NCI-H2029 (cell line): ENCODE results near the gene RTN4RL2.
A peak's percentile ranks its signal among the peaks of the same experiment; 100 is the strongest.

Experiments used
- DNase-seq: peaks from one replicate; lab custom pipeline; 2025; lab: John Stamatoyannopoulos, UW

RTN4RL2 gene

DNA sequence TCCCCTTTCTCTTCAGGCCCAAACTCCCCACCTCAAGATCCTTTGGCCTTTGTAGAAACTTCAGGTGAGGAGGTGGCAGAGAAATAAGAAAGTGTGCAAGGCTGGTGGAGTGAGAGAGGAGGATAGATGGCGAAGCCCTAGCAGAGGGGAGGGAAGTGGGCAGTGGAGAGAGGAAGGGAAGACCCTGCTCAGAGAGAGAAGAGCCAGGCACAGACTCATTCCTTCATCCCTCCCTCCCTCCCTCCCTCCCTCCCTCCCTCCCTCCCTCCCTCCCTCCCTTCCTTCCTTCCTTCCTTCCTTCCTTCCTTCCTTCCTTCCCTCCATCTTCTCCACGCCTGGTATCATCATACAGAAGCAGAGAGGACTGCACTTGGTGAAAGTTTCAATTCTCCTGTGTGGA lies 21.0 kb downstream of the RTN4RL2 start:
- DNase-seq, result no peak

DNA sequence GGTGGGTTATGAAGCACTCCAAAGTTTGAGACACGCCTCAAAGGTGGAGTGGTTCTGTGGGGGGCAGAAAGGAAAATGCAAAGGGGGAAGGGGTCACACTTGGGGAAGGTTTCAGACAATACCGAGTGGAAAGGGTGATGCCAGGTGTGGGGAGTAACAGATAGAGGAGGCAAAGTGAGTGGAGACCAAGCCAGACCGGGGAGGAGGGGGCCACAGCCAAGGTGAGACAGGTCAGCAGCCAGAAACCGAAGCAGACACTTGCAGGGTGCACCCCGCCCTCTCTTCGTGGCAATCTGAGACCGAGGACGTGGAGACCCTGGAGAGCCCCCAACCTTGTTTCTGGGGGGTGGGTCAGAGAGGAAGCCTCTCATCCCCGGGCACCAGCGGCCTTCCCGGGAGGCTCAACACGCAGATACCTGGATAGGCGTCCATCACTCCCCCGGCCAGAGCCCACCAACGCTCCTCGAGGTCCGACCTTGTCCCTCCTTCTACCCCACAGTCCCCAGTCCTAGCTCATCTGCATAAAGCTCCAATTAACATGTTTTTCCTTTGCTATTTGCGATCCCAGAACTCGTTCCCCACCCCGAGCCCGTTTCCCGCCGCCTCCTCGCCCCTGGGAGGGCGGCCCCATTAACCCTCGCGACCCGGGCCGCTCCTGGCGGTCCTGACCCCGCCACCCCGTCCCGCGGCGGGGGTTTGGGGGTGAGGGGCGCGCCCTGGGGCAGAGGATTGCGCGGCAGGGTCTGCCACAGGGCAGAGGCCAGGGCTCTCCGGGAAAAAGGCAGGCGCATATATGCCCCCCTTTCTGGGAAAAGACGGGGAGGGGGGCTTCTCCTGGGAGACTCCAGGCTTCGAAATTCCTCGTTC lies 21.8 kb downstream of the RTN4RL2 start:
- no peak for DNase-seq

DNA sequence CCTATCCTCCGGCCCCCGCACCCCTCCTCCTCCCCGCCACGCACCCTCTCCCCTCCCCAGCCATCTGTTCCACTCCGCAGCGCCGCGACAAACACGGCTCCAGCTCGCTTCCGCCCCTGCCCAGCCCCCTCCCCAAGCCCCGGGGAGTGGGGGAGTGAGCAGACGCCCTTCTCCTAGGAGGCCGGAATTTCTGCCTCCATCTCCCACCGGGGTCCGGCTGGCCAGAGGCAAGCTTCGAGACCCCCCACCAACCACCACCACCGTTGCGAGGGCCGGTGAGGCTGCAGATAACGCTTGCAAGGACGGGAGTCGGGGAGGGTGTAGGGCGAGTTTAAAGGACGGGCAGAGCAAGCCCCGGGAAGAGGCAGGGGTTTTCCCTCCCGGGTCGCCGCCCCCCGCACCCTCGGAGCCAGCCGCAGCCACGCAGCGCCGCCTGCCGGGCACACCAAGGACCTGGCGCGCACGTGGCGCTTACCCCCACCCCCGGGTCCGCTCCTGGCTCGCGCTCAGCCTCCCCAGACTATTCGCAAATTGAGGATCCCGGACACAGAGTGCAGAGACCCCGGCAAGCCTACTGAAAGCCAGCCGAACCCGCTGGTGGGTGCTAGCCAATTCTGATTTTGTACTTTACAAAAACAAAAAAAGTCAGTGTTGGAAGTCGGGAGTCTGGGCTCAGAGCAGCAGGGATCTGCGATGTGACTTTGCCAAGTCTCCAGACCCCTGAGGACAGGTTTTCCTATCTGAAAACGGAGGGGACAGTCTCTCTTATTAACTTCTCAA lies 22.6 kb downstream of the RTN4RL2 start:
- peak; percentile 18 for DNase-seq

DNA sequence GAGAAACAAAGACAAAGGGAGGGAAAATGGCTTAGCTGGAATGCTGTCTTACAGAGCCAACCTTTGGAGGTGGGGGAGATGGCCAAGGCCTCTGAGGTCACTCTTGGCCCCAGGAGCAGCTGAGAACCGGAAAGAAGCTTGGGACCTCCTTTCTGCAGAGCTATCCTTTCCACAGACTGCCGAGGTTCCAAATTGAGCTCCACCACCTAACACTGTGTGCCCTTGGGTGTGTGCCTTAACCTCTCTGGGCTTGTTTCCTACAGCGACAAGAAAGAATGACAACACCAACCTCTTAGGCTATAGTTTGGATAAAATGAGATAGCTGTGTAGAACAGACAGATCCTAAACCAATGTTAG lies 23.2 kb downstream of the RTN4RL2 start:
- no peak for DNase-seq

DNA sequence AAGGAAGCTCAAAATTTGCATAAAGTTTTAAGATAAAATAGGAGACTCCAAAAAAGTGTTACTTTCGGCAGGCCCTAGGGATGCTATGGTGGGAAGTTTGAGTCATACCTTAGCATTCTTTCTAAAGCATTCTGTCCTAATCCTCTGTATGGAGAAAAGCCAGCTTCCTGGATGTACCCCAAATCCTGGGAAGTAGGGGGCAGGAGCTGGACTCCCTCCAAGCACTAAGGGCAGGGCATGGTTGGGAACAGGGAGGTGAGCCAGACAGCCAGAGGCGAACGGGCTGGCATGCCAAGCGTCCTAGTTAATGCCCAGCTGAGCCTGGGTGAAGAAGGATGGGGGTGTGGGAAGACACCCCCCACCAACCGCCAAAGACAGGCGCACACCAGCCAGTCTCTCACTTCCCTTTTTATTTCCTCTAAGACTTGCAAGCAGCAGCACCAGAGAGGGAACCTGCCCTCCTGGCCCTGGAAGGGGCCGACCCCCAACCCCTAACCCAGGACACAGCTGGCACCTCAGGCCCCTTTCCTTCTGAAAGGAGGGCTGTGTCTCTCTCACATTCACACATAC lies 23.9 kb downstream of the RTN4RL2 start:
- no peak for DNase-seq

DNA sequence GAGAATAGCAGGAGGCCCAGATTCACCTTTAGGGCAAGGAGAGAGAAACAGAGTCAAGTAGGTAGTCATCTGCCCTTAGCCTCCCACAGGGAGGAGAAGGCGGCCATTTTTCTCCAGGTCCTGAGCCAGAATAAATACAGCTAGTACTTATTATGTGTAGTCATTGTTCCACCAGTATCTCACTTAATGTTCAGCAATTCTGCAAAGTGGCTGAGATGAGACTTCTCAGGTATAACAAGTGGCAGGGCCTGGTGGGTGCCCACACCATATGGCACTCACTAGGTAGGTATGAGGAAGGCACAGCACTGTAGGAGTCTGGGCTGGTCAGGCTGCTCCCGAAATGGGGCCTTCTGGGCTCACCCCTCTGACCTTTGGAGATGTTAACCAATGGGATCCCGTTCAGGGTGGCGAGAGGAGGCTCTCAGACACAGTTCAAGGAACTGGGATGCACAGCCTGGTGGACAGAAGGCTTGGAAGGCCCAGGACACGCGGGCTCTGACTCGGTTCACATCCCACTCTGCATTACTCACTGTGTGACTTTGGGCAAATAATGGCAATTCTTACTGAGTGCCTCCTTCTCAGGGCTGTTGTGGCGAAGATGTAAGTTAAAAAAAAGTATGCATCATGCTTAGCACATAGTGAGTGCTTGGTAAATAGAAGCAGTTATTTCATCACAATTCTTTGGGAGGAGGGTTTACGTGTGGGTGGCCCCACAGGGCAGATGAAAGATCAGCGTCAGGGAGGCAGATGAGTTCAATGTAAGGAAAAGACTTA lies 25.1 kb downstream of the RTN4RL2 start:
- DNase-seq, result no peak

DNA sequence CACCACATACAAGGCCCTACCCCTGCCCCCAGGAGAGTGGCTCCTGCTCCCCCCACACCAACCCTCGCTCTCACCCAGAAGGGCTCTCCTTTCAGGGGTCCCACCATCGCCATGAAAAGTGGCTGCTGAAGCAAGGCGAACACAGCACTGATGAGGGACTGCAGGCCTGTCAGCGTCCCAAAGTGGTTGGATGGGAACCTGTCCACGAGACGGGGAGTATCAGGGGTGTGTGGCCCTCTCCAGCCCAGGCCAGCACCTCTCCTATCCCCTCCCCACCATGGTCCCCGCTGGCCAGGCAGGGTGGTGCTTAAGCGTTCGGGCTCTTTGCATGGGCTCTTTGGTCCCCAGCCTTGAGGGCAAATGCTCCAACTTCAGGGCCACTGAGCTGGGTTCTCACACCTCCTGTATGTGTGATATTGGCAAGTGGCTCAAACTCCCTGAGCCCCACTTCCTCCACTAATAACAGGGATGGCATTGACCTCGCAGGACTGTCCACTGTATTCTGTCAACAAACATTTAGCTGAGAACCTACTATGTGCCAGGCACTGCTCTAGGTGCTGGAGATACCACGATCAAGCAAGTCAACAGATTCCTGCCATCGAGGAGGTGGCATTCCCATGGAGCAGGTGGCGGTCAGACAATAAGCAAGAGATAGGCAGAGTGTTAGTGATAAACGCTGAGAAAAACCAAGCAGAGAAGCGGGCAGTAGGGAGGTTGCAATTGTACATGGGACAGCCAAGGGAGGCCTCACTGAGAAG lies 26.9 kb downstream of the RTN4RL2 start:
- DNase-seq, result no peak

DNA sequence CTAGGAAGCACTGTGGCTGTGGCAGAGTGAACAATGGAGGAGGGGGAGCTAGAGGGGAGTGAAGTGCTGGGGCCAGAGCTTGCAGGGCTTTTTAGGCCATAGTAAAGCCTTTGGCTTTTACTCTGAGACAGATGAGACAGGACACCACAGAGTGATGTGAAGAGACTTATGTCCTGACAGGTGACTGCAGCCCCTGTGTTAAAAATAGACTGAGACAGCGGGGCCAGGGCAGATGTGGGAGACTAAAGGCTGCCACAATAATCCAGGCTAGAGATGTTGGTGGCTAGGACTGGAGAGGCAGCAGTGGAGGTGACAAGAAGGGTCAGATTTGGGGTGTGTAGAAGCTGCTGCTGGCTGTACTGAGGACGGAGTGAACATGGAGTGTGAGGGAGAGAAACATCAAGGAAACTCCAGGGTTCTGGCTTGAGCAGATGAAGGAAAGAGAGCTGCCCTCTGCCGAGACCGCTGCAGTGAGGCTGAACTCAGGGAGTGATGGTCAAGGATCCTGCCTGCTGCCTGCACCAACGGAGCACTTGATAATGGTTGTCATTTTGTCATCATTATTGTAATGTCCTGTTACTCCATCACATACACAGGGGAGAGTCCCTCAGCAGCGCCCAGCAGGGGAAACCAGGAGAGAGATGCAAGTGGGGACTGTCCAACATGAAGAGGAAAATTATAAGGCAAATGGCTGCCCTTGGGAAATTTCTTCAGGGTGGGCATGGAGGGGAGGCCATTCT lies 27.8 kb downstream of the RTN4RL2 start:
- no peak for DNase-seq

DNA sequence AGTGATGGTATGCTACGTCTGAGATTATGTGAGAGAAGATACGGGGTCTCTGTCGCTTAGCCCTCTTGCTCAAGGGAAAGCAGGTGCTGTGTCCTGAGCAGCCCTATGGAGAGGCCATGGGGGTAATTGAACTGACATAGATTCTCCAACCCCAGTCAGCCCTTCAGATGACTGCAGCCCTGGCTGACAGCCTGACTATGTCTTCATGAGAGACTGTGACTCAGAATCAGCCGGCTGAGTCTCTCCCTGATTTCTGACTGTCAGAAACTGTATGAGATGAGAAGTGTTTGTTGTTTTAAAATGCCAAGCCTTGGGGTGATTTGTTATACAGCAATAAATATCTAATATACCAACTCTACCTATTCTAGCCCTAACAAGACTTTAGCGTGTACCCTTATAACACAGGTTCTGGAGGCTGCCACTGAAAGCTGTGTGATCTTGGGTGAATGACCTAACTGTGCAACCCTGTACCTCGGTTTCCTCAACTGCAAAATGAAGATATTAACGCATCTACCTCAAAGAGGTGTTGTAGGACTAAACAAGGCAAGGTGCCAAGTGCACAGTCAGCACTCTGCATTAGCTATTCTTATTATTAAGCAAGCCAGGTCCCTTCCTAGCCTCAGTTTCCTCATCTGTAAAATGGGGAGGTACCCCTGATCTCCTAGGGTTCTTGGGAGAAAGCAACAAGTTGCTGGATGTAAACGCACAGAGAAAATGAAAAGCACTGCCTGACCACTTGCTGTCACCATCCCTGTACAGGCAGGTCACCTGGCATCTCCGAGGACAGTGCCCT lies 30.3 kb downstream of the RTN4RL2 start:
- no peak for DNase-seq

DNA sequence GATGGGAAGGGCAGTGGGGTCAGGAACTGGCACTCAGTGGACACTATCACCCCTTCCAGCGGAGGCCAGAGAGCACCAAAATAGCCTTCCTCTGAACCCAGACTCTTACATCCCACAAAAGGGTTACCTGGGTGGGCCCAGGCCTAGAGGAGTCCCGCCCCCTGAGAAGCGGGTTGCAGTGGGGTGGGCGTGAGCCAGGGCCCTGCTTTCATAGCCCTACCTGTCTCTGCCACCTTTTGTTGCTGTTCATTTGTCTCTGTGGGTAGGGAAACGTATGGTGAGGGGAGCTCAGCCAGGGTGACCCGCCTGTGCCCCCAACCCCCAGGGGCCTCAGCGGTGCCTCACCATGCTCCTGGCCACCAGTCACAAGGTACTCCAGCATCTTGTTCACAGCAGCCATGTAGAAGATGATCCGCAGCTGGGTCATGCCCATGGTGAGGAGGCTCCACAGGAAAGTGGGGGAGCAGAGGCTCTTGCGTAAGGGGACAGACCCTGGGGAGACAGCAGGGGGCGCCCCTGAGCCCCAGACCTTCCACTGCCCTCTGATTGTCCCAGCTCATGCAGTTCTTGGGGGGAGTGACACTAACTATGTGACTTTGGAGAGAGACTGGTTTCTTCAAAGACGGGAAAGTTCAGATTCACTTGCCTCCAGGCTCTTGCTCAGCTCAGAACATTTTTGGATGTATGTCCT lies 31.2 kb downstream of the RTN4RL2 start:
- DNase-seq, result no peak

DNA sequence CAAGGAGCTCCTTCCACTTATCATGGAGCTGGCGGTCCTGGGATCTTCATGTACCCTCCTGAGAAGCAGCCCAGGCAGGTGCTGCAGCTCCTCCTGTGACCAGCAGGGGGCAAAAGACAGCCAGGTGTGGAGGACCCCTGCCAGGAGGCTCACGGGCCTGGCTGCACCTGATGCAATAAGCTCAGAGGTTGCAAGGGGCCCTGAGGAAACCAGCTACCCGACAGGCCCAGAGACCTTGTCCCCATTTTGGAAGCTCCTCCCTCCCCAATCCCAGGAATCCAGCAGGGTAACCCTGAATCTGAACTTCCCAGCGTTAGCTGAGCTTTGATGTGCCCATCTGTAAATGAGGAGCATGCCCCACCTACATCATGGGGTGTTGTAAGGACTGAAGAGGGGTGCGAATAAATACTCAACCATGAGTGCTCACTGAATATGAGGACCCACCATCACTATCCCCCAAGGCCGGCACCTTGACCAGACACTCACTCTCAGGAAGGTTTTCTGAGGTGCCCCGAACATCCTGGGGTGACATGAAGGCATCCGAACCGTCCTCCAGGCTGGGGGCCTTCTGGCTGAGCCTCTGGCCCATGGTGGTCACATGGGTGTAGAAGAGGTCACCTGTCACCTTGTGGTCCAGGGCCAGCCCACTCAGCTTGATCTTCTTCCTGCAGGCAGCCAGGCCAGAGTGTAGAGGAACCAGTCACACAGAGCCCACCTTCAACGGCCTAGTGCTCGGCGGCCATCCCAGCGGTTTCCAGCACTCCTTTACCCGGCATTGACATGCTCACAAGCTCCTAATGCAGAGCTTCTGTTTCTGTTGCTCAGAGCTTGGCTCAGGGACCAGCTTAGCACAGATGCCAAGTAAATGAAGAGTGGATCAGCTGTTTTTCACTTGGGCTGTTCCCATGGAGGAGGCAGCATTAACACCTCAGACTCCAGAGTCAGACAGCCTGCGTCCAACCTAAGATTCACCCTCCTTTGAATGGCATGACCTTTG lies 33.5 kb downstream of the RTN4RL2 start:
- peak; percentile 63 for DNase-seq

DNA sequence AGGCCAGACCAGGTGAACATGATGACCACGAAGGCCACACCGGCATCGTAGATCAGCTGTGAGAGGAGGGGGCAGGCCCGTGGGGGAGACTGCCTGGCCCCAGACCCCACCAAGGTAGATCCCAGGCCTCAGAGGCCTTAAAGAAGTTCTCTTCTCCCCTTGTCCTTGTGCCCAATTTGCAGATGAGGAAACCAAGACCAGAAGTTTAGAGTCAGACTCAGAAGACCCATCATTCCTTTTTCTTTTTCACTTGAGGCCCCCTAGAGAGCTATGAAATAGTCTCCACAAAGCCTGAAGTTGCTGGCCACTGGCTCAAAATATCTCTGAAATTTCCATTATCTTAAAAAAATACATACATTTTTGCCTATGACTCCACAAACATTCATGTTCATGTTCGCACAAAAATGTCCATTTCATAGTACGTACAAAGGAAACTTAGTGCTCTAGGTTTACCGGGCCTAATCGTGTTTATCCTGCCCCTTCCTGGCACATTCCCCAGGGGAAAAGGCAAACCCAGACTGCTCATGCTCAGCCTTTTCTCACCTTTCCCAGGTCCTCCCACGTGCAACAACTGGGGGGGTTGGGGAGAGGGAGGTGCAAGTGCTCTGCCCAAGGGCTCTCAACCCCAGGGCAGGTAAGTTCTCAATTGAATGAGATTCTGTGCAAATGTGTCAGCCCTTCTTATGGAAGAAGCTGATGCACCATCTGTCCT lies 35.9 kb downstream of the RTN4RL2 start:
- no peak for DNase-seq

DNA sequence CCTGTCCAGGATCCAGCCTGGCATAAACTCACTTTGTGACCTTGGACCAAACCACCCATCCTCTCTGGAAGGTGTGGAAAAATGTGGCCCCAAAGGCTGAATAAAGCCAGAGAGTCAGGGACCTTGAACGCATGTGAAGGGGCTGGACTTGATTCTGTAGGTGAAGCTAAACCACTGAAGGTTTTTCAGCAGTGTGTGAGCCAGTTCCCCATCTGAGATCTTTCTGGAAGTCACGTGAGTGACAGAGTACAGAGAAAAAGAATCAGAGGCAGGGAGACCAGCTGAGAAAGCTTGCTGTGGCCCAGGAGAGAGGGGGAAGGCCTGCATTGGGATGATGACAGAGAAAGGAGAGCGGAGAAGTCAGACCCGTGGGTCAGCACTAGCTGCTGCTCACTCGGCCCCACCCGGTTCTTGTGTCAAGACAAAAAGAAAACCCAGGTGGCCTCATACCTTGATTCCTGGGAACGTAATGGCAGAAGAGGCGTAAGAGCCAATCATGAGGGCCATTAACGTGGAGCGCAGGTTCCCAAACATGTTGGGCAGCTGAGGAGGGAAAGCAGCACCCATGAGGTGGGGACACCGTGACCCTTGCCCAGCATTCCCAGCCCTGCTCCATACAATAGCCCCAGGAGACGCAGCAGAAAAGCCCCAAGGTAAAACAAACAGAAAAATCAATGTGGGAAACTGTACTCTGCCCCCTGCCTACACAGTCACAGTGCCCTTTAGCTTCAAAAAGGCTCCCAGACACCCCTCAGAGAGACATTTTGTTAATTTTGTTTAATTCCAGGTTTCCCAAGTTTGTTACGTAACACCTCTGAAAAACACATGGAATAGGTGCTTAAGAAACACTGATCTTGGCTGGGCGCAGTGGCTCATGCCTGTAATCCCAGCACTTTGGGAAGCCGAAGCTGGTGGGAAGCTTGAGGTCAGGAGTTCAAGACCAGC lies 37.2 kb downstream of the RTN4RL2 start:
- no peak for DNase-seq

DNA sequence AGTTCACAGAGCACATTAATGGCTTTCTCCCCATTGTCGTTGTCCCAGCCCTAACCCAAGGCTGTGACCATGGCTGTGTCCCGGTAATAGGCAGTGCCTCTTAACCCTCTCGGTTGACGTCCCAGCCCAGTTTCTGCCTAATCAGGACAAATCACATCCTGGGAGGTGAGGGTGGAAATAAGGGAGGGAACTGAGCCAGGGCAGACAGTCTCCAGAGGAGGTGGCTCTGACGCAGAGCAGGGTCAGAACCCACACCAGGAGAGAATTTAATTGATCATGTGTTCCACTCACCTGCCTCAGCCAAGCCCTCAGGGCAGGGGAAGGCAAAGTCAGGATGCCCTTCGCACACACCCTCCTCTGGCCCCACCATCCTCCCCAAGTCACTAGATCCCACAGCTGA lies 38.2 kb downstream of the RTN4RL2 start:
- no peak for DNase-seq

DNA sequence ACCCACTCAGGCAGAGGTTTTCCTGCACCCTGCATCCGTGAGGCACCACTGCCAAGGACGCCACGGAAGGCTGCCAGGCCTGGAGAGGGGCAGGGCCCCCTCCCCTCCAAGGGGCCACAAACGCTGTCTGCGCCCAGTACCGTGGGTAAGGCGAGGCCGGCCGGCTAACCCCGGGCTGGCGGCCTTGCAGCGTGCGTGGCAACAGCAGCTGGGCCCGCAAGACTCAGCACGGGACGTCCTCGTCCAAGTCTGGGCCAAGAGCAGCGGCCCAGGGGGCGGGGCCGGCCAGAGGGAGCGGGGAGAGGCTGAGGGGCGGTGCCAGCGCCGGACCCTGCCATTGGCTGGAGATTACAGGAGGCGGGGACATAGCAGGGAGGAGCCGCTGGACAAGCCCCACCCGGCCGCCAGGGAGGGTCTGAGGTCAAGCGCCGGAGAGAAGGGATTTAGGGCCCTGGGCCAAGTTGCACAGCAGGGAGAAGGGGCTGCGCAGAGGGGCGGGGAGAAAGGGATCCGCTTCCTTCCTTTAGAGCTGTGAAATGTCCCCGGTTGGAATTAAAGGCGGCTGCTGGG lies 39.2 kb downstream of the RTN4RL2 start:
- DNase-seq, result peak; percentile 86

DNA sequence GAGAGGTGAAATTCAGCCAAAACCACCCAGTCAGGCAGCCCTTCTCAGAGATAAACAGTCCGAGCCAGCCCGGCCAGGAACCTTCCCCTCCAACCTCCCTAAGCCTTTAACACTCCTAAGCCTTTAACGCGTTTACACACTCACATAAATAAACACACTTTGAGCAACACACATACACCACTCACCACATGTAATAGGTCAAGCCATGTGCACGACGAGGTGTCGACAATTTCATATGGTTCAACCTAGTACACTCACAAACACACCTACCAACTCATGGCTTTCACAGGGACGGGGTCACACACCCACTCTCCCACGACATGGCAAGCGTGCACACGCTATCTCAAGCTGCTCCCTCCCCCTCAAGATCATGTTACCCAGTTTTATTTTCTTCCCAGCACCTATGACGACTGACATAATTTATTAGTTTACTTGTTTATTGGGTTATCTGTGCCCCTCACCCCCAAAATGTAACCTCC lies 39.7 kb downstream of the RTN4RL2 start:
- no peak for DNase-seq
